HepG2 (cell line): ENCODE data around the gene FAM169A. TPM values are rescaled to one million over a fixed set of nuclear protein-coding genes. Genes with fewer than 3 reads are reported as not detected.

Experiments used
- MED1 ChIP-seq: sonication (generic); formaldehyde crosslinking; IDR thresholded peaks from 2 replicates; pipeline ENCODE4 v1.4.0; 2020; ENCODE audit warnings: missing genetic modification reagents
- MEIS1 ChIP-seq: sonication (generic); formaldehyde crosslinking; IDR thresholded peaks from 2 replicates; pipeline ENCODE4 v1.9.0; 2021; ENCODE audit warnings: mild to moderate bottlenecking, missing genetic modification reagents, moderate library complexity, borderline replicate concordance
- POGZ ChIP-seq: sonication (generic); formaldehyde crosslinking; IDR thresholded peaks from 2 replicates; pipeline ENCODE4 v1.4.0; 2020; ENCODE audit warnings: mild to moderate bottlenecking, missing genetic modification reagents
- POLR2G ChIP-seq: fragments of 200-400 bp; formaldehyde crosslinking; IDR thresholded peaks from 2 replicates; pipeline ENCODE4 v1.6.1; 2018; ENCODE audit warnings: mild to moderate bottlenecking, low read depth, low read length, moderate library complexity
- PPARG ChIP-seq: conservative IDR thresholded peaks from 2 replicates; pipeline ENCODE4 v1.6.1; 2016; ENCODE audit warnings: missing biosample characterization, missing genetic modification reagents
- RARA ChIP-seq: IDR thresholded peaks from 2 replicates; pipeline ENCODE4 v1.6.1; 2016; ENCODE audit warnings: missing genetic modification reagents, missing compliant biosample characterization
- TBX3 ChIP-seq: fragments of 450-650 bp; IDR thresholded peaks from 2 replicates; pipeline ENCODE4 v1.6.1; 2017; ENCODE audit warnings: antibody characterized with exemption, mild to moderate bottlenecking, inconsistent platforms, borderline replicate concordance
- ZNF121 ChIP-seq: sonication (generic); formaldehyde crosslinking; IDR thresholded peaks from 2 replicates; pipeline ENCODE4 v1.5.0; 2020; ENCODE audit warnings: mild to moderate bottlenecking, missing genetic modification reagents
- ZNF431 ChIP-seq: sonication (generic); formaldehyde crosslinking; IDR thresholded peaks from 2 replicates; pipeline ENCODE4 v1.9.0; 2022; ENCODE audit warnings: missing genetic modification reagents, low read depth, mild to moderate bottlenecking, borderline replicate concordance
- ZSCAN12 ChIP-seq: sonication (generic); formaldehyde crosslinking; IDR thresholded peaks from 2 replicates; pipeline ENCODE4 v1.9.0; 2021; ENCODE audit warnings: mild to moderate bottlenecking, missing genetic modification reagents
- ZSCAN29 ChIP-seq: sonication (generic); formaldehyde crosslinking; conservative IDR thresholded peaks from 2 replicates; pipeline ENCODE4 v1.4.0; 2020; ENCODE audit warnings: mild to moderate bottlenecking, missing genetic modification reagents
- polyA plus RNA-seq, 8 experiments: library from polyadenylated mRNA; depleted of rRNA in 3 of 8; stranded (reverse) in 7 of 8; unstranded in 1 of 8; fragments of >200 nt; fragmentation: Illumina TruSeq in 4 of 8; extraction: Trizol in 4 of 8; gene quantifications; 2 replicates each; pipeline versions ENCODE4 v1.2.1 to v1.2.3, GENCODE V29; 2011 to 2016; ENCODE audit warnings: low read depth in 4 of 8, missing spikeins in 1 of 8, mixed read lengths in 1 of 8; ENCODE audit not compliant: insufficient read depth in 1 of 8
- total RNA-seq, 5 experiments: library from RNA; depleted of rRNA; stranded (reverse); fragments of >200 nt; fragmentation: Illumina TruSeq; extraction: Trizol; gene quantifications; 2 replicates each; pipeline ENCODE4 v1.2.3, GENCODE V29; 2016; ENCODE audit warnings: low read depth in 1 of 5
- TF ChIP-seq, protein P1 (sequence below): sonication (generic); formaldehyde crosslinking; IDR thresholded peaks from 2 replicates; pipeline ENCODE4 v1.8.1; 2023; ENCODE audit warnings: missing genetic modification reagents, mild to moderate bottlenecking, borderline replicate concordance
- TF ChIP-seq, protein P2 (sequence below): sonication (generic); formaldehyde crosslinking; IDR thresholded peaks from 2 replicates; pipeline ENCODE4 v1.5.0; 2020; ENCODE audit warnings: mild to moderate bottlenecking, missing genetic modification reagents, borderline replicate concordance
- TF ChIP-seq, protein P3 (sequence below): IDR thresholded peaks from 2 replicates; pipeline ENCODE4 v1.6.1; 2016; ENCODE audit warnings: missing compliant biosample characterization, missing genetic modification reagents, borderline replicate concordance
- TF ChIP-seq, protein P4 (sequence below): sonication (generic); formaldehyde crosslinking; IDR thresholded peaks from 2 replicates; pipeline ENCODE4 v1.4.0; 2020; ENCODE audit warnings: mild to moderate bottlenecking, missing genetic modification reagents
- TF ChIP-seq, protein P5 (sequence below): sonication (generic); formaldehyde crosslinking; IDR thresholded peaks from 2 replicates; pipeline ENCODE4 v1.4.0; 2020; ENCODE audit warnings: mild to moderate bottlenecking, missing genetic modification reagents, borderline replicate concordance

FAM169A gene
- total and polyA plus RNA-seq, 2 of the 13 experiments (the other 11 are each of a cell fraction or from before 2014, with no cell fraction given) = 21.1 to 110 TPM

DNA sequence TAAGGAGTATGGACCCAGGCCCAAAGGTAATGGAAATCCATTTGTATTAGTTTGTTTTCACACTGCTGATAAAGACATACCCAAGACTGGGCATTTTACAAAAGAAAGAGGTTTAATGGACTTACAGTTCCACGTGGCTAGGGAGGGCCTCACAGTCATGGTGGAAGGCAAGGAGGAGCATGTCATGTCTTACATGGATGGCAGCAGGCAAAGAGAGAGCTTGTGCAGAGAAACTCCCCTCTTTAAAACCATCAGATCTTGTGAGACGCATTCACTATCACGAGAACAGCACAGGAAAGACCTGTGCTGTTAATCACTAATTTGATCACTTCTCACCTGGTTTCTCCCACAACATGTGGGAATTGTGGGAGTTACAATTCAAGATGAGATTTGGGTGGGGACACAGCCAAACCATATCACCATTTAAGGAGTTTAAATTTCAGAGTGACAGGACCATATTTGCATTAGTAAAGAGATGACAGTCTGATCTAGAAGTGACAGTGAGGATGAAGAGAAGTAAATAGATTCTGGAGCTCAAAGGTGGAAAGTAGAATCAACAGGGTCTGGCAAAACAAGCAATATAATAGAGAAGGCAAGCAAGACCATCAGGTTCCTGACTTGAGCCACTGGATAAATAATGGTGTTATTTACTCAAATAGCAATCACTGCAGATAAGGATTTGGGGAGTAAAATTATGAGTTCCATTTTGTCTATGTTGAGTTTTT lies 7.5 kb upstream of the FAM169A start (continued):
- TF ChIP-seq ZNF431 (CRISPR knock-in tag) (peak; percentile 100), MEIS1 (peak; percentile 84; the same call in 1 of the 2 replicates), ZSCAN12 (no peak), POGZ (CRISPR knock-in tag) (peak; percentile 60), ZSCAN29 (CRISPR knock-in tag) (no peak), RARA (CRISPR knock-in tag) (peak; percentile 48; the same call in 1 of the 2 replicates), MED1 (CRISPR knock-in tag) (peak; percentile 62; the same call in 1 of the 2 replicates), TBX3 (peak; percentile 75; the same call in 1 of the 2 replicates), POLR2G (no peak), PPARG (CRISPR knock-in tag) (0 out of 2 replicates have a peak, but pooled peaks have one; percentile 42), ZNF121 (CRISPR knock-in tag) (no peak)
- TF ChIP-seq, protein P1, sequence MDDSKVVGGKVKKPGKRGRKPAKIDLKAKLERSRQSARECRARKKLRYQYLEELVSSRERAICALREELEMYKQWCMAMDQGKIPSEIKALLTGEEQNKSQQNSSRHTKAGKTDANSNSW = no peak
- TF ChIP-seq, protein P2, sequence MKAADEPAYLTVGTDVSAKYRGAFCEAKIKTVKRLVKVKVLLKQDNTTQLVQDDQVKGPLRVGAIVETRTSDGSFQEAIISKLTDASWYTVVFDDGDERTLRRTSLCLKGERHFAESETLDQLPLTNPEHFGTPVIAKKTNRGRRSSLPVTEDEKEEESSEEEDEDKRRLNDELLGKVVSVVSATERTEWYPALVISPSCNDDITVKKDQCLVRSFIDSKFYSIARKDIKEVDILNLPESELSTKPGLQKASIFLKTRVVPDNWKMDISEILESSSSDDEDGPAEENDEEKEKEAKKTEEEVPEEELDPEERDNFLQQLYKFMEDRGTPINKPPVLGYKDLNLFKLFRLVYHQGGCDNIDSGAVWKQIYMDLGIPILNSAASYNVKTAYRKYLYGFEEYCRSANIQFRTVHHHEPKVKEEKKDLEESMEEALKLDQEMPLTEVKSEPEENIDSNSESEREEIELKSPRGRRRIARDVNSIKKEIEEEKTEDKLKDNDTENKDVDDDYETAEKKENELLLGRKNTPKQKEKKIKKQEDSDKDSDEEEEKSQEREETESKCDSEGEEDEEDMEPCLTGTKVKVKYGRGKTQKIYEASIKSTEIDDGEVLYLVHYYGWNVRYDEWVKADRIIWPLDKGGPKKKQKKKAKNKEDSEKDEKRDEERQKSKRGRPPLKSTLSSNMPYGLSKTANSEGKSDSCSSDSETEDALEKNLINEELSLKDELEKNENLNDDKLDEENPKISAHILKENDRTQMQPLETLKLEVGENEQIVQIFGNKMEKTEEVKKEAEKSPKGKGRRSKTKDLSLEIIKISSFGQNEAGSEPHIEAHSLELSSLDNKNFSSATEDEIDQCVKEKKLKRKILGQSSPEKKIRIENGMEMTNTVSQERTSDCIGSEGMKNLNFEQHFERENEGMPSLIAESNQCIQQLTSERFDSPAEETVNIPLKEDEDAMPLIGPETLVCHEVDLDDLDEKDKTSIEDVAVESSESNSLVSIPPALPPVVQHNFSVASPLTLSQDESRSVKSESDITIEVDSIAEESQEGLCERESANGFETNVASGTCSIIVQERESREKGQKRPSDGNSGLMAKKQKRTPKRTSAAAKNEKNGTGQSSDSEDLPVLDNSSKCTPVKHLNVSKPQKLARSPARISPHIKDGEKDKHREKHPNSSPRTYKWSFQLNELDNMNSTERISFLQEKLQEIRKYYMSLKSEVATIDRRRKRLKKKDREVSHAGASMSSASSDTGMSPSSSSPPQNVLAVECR = no peak; the same call in 1 of the 2 replicates
- TF ChIP-seq, protein P3, sequence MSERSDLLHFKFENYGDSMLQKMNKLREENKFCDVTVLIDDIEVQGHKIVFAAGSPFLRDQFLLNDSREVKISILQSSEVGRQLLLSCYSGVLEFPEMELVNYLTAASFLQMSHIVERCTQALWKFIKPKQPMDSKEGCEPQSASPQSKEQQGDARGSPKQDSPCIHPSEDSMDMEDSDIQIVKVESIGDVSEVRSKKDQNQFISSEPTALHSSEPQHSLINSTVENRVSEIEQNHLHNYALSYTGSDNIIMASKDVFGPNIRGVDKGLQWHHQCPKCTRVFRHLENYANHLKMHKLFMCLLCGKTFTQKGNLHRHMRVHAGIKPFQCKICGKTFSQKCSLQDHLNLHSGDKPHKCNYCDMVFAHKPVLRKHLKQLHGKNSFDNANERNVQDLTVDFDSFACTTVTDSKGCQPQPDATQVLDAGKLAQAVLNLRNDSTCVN (CRISPR knock-in tag) = peak; percentile 99
- TF ChIP-seq, protein P4, sequence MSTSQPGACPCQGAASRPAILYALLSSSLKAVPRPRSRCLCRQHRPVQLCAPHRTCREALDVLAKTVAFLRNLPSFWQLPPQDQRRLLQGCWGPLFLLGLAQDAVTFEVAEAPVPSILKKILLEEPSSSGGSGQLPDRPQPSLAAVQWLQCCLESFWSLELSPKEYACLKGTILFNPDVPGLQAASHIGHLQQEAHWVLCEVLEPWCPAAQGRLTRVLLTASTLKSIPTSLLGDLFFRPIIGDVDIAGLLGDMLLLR (CRISPR knock-in tag) = no peak
- TF ChIP-seq, protein P5, sequence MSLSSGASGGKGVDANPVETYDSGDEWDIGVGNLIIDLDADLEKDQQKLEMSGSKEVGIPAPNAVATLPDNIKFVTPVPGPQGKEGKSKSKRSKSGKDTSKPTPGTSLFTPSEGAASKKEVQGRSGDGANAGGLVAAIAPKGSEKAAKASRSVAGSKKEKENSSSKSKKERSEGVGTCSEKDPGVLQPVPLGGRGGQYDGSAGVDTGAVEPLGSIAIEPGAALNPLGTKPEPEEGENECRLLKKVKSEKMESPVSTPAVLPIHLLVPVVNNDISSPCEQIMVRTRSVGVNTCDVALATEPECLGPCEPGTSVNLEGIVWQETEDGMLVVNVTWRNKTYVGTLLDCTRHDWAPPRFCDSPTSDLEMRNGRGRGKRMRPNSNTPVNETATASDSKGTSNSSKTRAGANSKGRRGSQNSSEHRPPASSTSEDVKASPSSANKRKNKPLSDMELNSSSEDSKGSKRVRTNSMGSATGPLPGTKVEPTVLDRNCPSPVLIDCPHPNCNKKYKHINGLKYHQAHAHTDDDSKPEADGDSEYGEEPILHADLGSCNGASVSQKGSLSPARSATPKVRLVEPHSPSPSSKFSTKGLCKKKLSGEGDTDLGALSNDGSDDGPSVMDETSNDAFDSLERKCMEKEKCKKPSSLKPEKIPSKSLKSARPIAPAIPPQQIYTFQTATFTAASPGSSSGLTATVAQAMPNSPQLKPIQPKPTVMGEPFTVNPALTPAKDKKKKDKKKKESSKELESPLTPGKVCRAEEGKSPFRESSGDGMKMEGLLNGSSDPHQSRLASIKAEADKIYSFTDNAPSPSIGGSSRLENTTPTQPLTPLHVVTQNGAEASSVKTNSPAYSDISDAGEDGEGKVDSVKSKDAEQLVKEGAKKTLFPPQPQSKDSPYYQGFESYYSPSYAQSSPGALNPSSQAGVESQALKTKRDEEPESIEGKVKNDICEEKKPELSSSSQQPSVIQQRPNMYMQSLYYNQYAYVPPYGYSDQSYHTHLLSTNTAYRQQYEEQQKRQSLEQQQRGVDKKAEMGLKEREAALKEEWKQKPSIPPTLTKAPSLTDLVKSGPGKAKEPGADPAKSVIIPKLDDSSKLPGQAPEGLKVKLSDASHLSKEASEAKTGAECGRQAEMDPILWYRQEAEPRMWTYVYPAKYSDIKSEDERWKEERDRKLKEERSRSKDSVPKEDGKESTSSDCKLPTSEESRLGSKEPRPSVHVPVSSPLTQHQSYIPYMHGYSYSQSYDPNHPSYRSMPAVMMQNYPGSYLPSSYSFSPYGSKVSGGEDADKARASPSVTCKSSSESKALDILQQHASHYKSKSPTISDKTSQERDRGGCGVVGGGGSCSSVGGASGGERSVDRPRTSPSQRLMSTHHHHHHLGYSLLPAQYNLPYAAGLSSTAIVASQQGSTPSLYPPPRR (CRISPR knock-in tag) = peak; percentile 66
